HAP-1 (cell line): ENCODE measurements around the gene GH1.
"Not testable (repeated sequence)": the region's sequence is repeated elsewhere in the genome, so short reads cannot be mapped to it uniquely, and the experiment has no call there.

Source experiments
- DNase-seq, 2 experiments: peaks; one replicate each; pipeline ENCODE4 v3.0.0-alpha.2; 2016 to 2020; ENCODE audit warnings: low spot score in 2 of 2
- H3K27me3 ChIP-seq: fragments of 250-450 bp; sonication (Bioruptor Pico); 2 replicates; pipeline ENCODE4 v1.5.1; 2020; ENCODE audit warnings: low read depth, mild to moderate bottlenecking, moderate library complexity
- H3K36me3 ChIP-seq: fragments of 250-450 bp; sonication (Bioruptor Pico); replicated peaks from 2 replicates; pipeline ENCODE4 v1.5.1; 2020; ENCODE audit warnings: mild to moderate bottlenecking
- H3K4me1 ChIP-seq: fragments of 250-450 bp; sonication (Bioruptor Pico); 2 replicates; pipeline ENCODE4 v1.5.1; 2020; ENCODE audit warnings: mild to moderate bottlenecking
- H3K4me3 ChIP-seq: fragments of 250-450 bp; sonication (Bioruptor Pico); 2 replicates; pipeline ENCODE4 v1.5.1; 2020; ENCODE audit warnings: mild to moderate bottlenecking, moderate library complexity
- H3K9me3 ChIP-seq: fragments of 250-450 bp; sonication (Bioruptor Pico); 2 replicates; pipeline ENCODE4 v1.5.1; 2020; ENCODE audit warnings: mild to moderate bottlenecking, moderate library complexity
- in situ Hi-C: fragments of 300-500 bp; cut with MboI; formaldehyde crosslinking; loops from 3 replicates; pipeline ENCODE4 v1.14.3; 2020; ENCODE audit warnings: low sequenced_read_pairs, inconsistent platforms, mixed read lengths

The GH1 gene

DNA sequence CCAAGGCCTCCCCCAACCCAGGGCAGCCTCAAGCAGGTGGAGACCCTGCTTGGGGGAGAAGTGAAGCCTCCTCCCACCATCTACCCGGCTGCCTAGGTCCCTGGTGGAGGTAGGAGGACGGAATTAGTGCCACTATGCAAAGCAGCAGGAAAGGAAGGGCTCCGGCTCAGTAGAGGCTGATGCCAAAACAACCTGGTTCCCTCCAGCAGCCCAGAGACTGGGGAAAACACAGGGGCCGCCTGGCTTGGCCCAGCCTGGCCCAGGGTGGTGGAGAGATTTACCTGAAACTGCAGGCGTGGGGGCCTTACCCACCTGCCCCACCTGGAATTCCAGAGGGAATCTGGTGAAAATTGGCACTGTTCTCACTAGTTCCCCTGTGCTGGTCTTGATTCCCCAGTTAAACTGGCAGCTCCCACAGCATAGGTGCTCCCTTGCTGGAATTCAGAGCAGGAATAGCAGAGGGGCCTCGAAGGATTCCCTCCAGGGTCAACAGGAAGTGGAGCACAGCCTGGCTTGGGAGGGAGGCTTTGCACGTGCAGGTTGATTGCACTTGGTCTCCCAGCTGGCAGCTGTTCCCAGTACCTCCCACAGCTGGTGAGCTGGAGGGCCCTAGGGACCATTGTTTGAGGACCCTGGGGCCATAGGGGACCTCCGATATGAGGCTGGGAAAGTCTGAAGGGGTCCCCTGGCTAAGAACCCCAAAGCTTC is 9.0 kb upstream of the GH1 start:
- no peaks in the 10 kb centered on the region for H3K27me3 ChIP-seq
- H3K4me3 ChIP-seq: no peak overlapping the region
- no peaks in the 10 kb centered on the region for H3K4me1 ChIP-seq
- no peaks in the 10 kb centered on the region for H3K36me3 ChIP-seq
- in situ Hi-C loops: loop anchor here (10.0 kb wide), 1 partner anchor 207 kb away; the partner anchor contains the start of gene ERN1
- H3K9me3 ChIP-seq: no peaks in the 10 kb centered on the region
- no peak for DNase-seq

DNA sequence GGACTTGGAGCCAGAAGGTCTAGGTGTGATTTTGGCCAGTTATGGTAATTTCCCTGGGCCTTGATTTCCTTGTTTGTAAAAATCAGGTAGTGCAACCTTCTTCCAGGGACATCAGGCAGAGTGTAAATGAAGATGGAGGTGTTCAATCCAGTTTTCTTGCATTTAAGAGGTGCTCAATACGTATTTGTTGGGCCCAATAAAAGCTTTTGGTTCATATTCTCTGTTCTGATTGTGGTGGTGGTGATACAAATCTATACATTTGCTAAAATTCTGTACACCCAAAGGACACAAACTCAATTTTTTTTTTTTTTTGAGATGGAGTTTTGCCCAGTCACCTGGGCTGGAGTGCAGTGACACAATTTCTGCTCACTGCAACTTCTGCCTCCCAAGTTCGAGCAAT is 7.5 kb upstream of the GH1 start:
- Histone ChIP-seq H3K4me3 (no peak overlapping the region), H3K4me1 (no peaks in the 10 kb centered on the region), H3K9me3 (no peaks in the 10 kb centered on the region), H3K27me3 (no peaks in the 10 kb centered on the region), H3K36me3 (no peaks in the 10 kb centered on the region)
- in situ Hi-C loops: loop anchor here (10.0 kb wide), 1 partner anchor 209 kb away; the partner anchor contains the start of gene ERN1
- DNase-seq: no peak

DNA sequence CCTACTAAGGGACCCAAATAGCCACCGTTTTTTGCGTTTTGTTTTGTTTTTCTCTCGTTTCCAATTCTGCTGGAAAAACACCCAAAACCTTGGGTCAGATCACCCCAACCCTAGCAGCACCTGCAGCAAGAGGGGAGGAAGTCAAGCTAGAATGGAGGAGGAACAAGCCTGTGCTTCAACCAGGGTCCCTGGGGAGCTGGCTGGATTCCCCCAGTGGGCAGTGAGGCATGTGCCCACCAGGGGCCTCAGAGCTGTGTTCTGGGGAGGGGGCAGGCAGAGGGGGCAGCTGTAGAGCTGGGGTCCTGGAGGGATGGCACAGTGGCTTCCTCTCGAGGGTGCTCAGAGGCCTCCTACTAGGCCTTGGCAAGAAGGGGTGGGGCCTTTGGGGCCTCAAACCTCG is 7.0 kb upstream of the GH1 start:
- no peaks in the 10 kb centered on the region for H3K9me3 ChIP-seq
- in situ Hi-C loops: loop anchor here (10.0 kb wide), 1 partner anchor 209 kb away; the partner anchor contains the start of gene ERN1
- DNase-seq: no peak
- no peaks in the 10 kb centered on the region for H3K4me1 ChIP-seq
- no peak overlapping the region for H3K4me3 ChIP-seq
- no peaks in the 10 kb centered on the region for H3K27me3 ChIP-seq
- no peaks in the 10 kb centered on the region for H3K36me3 ChIP-seq

DNA sequence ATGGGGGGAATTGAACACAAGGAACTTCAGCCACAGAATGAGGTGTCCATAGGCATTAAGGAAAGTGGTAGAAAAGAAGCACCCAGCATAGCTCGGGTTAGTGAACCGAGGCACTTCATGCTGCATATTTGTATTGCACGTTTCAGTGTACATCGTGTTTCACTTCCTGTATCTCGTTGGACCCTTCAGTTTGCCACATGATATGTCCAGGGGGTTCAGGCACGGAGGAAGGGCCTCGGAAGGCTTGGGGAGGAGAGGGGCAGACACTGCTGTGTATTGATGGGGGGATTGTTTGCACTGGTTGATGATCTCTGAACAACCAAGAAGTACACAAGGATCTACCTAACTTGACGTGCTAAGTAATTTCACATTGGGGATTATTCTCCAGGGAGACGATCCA is 3.8 kb upstream of the GH1 start:
- H3K36me3 ChIP-seq, H3K4me3 ChIP-seq, H3K9me3 ChIP-seq, H3K4me1 ChIP-seq, H3K27me3 ChIP-seq, DNase-seq: not testable (repeated sequence)
- in situ Hi-C loops: loop anchor here (10.0 to 25.0 kb wide), 2 partner anchors 212 to 365 kb away; partner anchors contain the start of gene ERN1

DNA sequence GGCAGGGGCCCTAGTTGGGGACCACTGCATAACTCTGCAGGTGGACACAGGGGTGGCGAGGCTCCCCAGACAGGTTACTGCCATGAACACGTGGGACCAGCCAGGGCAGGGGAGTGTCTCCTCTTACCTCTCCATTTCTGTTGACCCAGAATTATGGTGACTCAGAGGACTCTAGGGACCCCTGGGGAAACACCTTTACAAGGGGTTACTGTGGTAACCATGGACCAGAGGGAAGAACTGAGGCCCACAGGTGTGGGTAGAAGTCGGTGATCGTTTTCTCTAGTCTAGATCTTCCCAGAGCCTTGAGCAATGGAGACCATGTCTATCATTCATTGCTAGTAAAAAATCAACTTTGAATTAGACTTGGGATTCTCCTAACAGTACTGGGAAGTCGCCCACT is 2.1 kb upstream of the GH1 start:
- H3K4me3 ChIP-seq: not testable (repeated sequence)
- in situ Hi-C loops: loop anchor here (10.0 to 25.0 kb wide), 2 partner anchors 214 to 367 kb away; partner anchors contain the start of gene ERN1

GRCh38 chr17:63920050-63920449 is 1.4 kb upstream of the GH1 start:
- H3K9me3 ChIP-seq, H3K27me3 ChIP-seq, H3K4me1 ChIP-seq, H3K4me3 ChIP-seq, H3K36me3 ChIP-seq, DNase-seq: not testable (repeated sequence)
- in situ Hi-C loops: loop anchor here (10.0 to 25.0 kb wide), 2 partner anchors 215 to 367 kb away; partner anchors contain the start of gene ERN1

More for the DNA sequence above, 2.1 kb upstream of the GH1 start:
- not testable (repeated sequence) for H3K4me1 ChIP-seq, H3K9me3 ChIP-seq, DNase-seq, H3K36me3 ChIP-seq, H3K27me3 ChIP-seq

- H3K9me3 ChIP-seq: no peaks in the 10 kb centered on the region
- no peak overlapping the region for H3K4me3 ChIP-seq
- in situ Hi-C loops: loop anchor here (25.0 kb wide), 1 partner anchor 368 kb away; no protein-coding TSS in a partner anchor
- H3K27me3 ChIP-seq: no peaks in the 10 kb centered on the region
- no peaks in the 10 kb centered on the region for H3K4me1 ChIP-seq
- DNase-seq: peak; percentile 29 to 75
- H3K36me3 ChIP-seq: no peaks in the 10 kb centered on the region
Measured at GRCh38 chr17:63919311-63919723, 678 bp upstream of the GH1 start.

- Histone ChIP-seq H3K4me1 (no peaks in the 10 kb centered on the region), H3K4me3 (no peak overlapping the region), H3K36me3 (no peaks in the 10 kb centered on the region), H3K27me3 (no peaks in the 10 kb centered on the region), H3K9me3 (no peaks in the 10 kb centered on the region)
- no peak for DNase-seq
- in situ Hi-C loops: loop anchor here (25.0 kb wide), 1 partner anchor 369 kb away; no protein-coding TSS in a partner anchor
Measured at GRCh38 chr17:63918305-63918704, 334 bp downstream of the GH1 start.

- Histone ChIP-seq H3K4me3 (no peak overlapping the region), H3K4me1 (no peaks in the 10 kb centered on the region), H3K27me3 (no peaks in the 10 kb centered on the region), H3K36me3 (no peaks in the 10 kb centered on the region), H3K9me3 (no peaks in the 10 kb centered on the region)
- DNase-seq: no peak
- in situ Hi-C loops: loop anchor here (25.0 kb wide), 1 partner anchor 370 kb away; no protein-coding TSS in a partner anchor
Measured at GRCh38 chr17:63917646-63918045, 993 bp downstream of the GH1 start.

DNA sequence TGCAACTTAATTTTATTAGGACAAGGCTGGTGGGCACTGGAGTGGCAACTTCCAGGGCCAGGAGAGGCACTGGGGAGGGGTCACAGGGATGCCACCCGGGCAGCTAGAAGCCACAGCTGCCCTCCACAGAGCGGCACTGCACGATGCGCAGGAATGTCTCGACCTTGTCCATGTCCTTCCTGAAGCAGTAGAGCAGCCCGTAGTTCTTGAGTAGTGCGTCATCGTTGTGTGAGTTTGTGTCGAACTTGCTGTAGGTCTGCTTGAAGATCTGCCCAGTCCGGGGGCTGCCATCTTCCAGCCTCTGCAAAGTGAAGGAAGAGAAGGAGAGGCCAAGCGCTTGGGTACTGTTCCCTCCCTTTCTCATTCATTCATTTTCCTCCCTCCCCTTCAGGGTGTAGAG is 1.4 kb downstream of the GH1 start:
- H3K4me1 ChIP-seq, DNase-seq, H3K4me3 ChIP-seq, H3K36me3 ChIP-seq, H3K27me3 ChIP-seq, H3K9me3 ChIP-seq: not testable (repeated sequence)
- in situ Hi-C loops: loop anchor here (25.0 kb wide), 1 partner anchor 370 kb away; no protein-coding TSS in a partner anchor

DNA sequence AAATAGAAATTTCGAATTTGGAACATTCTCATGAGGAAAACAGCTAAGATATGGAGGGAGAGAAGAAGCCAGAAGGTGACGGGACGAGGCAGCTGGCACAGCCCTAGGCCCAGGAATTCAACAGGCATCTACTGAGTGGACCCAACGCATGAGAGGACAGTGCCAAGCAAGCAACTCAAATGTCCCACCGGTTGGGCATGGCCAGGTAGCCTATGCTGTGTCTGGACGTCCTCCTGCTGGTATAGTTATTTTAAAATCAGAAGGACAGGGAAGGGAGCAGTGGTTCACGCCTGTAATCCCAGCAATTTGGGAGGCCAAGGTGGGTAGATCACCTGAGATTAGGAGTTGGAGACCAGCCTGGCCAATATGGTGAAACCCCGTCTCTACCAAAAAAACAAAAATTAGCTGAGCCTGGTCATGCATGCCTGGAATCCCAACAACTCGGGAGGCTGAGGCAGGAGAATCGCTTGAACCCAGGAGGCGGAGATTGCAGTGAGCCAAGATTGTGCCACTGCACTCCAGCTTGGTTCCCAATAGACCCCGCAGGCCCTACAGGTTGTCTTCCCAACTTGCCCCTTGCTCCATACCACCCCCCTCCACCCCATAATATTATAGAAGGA is 2.0 kb downstream of the GH1 start:
- no peaks in the 10 kb centered on the region for H3K36me3 ChIP-seq
- H3K9me3 ChIP-seq: no peaks in the 10 kb centered on the region
- in situ Hi-C loops: loop anchor here (25.0 kb wide), 1 partner anchor 371 kb away; no protein-coding TSS in a partner anchor
- no peaks in the 10 kb centered on the region for H3K4me1 ChIP-seq
- DNase-seq: no peak
- H3K4me3 ChIP-seq: no peak overlapping the region
- no peaks in the 10 kb centered on the region for H3K27me3 ChIP-seq

- in situ Hi-C loops: loop anchor here (25.0 kb wide), 1 partner anchor 372 kb away; no protein-coding TSS in a partner anchor
- not testable (repeated sequence) for H3K9me3 ChIP-seq, H3K4me1 ChIP-seq, DNase-seq, H3K27me3 ChIP-seq, H3K36me3 ChIP-seq, H3K4me3 ChIP-seq
Measured at GRCh38 chr17:63915753-63916152, 2.9 kb downstream of the GH1 start.

- Histone ChIP-seq H3K27me3 (no peaks in the 10 kb centered on the region), H3K4me3 (no peak overlapping the region), H3K4me1 (no peaks in the 10 kb centered on the region), H3K36me3 (no peaks in the 10 kb centered on the region), H3K9me3 (no peaks in the 10 kb centered on the region)
- no peak for DNase-seq
- in situ Hi-C loops: loop anchor here (25.0 kb wide), 1 partner anchor 373 kb away; no protein-coding TSS in a partner anchor
Measured at GRCh38 chr17:63914471-63914870, 4.2 kb downstream of the GH1 start.

GRCh38 chr17:63911657-63912100 is 7.0 kb downstream of the GH1 start:
- Histone ChIP-seq H3K36me3 (no peaks in the 10 kb centered on the region), H3K9me3 (no peaks in the 10 kb centered on the region), H3K4me1 (no peaks in the 10 kb centered on the region), H3K27me3 (no peaks in the 10 kb centered on the region; the same call in 1 of the 2 replicates), H3K4me3 (no peak overlapping the region)
- peak in 1 of 2 experiments; percentile 73 for DNase-seq
- in situ Hi-C loops: loop anchor here (25.0 kb wide), 1 partner anchor 376 kb away; no protein-coding TSS in a partner anchor
